GM21390 (cell line): ENCODE measurements around the gene MAML2.

Experiments used
- ATAC-seq: cut with Tn5 transposase; IDR thresholded peaks from one replicate; pipeline ENCODE4 v1.9.1; 2021; ENCODE audit not compliant: unreplicated experiment

Gene MAML2

DNA sequence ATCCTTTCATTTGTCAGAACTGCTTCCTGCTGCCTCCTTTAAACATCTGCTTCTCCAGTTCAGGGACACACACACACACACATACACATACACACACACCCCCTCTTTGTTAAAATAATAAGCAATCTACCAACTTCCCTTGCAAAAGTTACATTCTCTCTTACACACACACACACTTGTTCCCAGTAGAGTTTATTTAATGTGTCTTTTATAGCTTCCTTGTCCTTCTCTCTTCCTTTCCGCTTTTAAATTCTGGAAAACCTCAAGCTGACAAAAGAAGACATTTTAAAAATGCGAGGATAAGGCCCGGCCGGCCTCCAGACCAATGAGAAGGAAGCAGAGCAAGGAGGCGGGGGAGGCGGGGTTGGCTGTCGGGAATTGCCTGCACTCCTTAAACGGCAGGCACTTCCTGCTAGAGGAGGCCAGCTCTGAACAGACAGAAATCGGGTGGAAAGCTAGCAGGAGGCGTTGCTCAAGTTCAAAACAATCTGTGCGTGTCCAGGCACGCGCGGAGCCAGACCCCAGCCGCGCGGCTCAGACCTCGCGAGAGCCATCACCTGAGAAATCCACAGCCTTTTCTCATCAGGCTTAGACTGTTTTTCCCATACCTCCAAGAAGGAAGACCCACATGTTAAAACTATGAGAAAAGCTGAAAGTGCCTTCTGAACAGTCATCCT lies 99.9 kb downstream of the MAML2 start:
- ATAC-seq, result peak; percentile 95

DNA sequence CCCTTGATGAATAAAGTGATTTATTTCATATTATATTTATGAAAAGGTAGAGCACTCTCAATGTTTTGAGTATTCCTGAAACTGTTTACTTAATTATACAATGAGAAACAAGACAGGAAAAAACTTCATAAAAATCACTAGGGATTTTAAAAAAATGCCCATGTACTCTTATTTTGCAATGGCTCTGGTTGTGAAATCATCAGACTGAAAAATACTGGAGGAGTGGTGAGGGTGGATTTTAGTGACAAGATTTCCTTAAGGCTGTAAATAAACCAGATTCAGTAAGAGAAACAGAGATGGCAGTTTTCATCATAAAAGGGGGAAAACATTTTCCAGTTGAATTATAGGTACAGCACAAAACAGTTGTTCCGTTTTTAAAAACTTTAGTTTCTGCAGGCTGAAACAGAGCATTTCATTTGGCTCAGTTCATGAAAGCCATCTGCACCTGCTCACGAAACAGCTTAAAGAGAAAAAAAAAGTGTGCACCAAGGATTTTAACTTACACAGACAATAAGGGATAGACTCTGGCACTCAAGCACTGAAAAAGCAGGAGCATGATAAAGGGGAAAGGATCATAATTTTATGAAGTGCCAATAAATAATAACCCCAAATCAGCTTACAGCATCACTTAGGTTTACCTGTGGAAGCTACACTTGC lies 100.7 kb downstream of the MAML2 start:
- ATAC-seq, result no peak

DNA sequence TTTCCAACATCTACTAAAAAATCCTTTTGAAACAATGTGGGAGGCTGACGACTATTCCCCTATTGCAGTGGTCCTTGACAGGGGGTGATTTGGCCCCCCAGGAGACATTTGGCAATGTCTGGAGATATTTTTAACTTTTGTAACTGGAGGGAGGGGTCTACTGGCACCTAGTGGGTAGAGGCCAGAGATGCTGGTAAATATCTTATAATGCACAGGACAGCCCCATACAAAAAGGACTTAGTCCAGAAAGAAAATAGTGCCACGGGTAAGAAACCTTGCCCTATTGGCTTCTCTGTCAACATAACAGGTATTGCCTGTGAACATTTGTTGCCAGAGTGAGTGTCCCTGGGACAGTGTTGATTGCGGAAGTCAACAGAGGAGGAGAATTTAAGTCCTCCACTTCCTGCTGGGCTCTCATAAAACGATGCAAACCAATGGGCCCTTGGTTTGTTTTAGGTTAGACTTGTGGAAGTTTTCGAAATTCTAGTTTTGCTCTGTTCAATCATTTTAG lies 101.6 kb downstream of the MAML2 start:
- ATAC-seq, result no peak

DNA sequence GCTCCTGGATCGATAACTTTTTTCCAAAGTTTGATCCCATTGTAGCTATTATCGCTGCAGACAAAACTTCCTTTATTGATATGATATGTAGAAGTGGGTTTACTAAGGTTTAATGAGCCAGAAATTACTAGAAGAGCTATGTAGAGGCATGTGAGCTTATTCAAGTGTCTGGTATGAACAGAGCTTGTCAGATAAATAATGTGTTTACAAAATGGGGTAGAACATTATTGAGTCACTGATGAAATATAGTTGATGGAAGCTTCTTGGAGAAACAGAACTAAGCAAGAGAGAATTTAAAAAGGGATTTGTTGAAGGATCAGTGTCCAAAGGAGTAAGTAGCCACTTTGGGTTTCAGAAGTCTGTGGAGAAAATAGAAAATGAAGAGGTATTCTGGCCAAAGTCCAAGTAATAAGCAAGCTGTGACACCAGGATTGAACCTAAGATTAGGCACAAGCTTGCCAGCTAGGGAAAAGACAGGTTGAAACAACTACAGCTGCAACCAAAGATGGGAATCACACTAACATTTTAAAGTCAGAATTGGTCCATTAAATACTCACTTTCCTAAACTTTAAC lies 104.3 kb downstream of the MAML2 start:
- no peak for ATAC-seq

DNA sequence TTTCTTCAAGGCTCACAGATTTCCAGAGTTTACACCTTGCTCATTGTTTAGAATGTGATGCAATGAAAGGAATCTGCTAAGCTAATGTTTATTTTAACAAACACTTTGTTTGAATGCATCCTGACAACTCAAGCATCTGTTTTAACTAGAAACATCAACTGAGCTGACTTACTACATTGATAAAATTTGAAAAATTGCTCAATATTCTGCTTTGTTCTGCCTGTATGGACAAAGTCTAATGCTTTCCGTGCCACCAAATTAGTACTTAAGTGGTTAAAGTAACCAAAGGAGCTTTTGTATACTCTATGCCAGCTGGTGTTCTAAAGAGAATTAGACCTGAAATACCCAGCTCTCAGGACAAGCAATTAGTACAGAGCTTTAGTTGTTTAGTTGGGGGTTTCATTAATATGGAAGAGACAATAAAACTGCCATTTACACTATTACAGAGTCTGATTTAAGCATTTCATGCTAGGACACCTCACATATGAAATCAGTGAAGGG lies 105.2 kb downstream of the MAML2 start:
- no peak for ATAC-seq

DNA sequence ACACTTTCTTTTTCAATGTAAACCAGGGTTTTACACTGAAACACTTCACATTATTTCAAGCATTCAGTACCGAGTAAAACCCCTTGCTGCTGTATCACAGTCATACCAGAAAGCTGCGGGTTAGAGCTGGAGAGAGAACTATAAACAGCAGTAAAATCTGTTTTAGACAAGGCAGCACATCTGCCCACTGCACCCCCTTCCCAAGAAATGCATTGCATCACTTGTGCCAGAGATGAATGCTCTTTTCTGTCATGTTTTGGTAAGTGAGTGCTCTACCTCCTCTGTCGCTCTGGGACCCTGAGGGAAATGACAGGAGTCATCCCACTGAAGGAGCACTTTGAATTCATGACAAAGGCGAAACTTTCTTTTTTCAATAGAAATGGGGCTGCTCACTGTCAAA lies 107.2 kb downstream of the MAML2 start:
- peak; percentile 84 for ATAC-seq

DNA sequence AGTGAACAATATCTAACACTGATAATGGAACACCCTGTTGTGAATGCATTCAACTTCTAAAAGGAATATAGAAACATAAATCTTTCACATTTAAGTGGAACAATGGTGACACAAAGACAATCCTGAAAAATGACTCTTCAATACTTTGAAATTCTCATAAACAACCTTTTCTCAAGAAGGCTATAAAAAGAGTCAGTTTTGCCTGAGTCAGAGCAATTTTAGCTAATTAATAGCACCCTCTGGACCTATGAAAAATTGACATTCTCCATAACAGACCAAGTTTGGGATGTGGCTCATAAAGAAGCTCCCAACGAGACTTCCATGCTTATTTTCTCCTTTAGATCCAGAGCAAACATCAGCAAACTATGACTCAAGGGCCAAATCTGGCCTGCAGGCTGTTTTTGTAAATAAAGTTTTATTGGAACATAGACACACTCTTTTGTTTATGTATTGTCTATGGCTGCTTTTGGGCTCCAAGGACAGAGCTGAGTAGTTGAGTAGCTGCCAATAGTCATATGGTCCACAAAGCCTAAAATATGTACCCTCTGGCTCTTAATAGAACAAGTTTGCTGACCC lies 108.0 kb downstream of the MAML2 start:
- no peak for ATAC-seq

DNA sequence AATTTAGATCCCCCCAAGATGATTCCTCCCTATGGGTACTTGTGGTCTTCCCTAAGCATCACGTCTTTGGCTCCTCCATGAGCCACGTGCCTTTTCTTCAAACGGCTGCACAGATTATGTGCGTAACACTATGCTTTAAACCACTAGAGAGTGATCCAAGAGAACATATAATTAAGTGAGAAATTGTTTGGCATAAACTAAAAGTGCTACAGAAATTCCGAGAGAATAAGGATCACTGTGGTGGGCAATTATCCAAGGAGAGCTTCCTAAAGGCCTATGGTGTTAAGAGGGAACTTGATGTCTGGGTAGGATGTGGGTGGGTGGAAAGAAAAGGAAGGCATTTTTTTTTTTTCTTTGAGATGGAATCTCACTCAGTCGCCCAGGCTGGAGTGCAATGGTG lies 110.9 kb downstream of the MAML2 start:
- ATAC-seq, result no peak

DNA sequence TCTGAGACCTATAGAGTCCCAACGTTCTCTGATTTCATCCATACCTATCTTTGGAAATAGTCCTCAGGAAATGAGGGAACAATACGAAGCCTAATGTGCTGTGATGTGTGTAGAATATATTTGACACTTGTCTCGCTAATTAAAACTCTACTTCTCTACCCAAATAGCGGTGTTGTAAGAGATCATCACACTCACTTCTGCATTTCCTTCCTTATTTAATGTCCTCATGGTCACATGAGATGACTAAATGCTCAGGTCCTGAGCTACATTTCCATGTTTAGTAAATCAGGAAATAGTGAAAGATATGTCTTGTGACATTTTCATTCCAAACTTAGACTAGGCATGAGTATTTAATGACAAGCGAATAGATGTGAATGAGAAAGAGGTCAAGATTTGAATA lies 112.3 kb downstream of the MAML2 start:
- ATAC-seq, result no peak

DNA sequence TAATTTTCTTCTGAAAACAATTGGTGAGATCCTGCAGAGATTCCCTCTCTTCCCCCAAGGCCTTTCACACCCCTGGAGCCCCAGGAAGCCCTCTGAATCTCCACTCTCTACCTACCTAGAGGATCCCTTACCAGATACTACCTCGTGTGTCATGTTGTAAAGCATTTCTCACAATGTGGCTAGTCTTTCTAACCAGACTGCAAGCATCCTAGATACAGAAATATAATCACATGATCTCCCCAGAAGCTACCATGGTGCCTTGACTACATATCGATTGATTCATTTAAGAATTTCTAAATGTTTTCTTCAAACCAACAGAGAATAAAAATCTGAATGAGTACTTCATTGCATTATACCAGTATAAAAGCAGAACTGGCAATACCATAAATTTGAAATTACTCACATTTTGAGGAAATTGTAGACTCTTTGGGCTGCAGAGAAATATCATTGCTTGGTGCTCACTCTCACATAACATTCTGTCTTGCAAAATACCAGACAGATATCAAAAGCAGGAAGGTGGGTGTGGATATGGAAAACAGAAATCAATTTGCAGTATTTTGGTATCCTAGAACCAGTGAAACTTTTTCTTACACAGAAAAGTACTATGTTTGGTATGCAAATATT lies 113.5 kb downstream of the MAML2 start:
- no peak for ATAC-seq

DNA sequence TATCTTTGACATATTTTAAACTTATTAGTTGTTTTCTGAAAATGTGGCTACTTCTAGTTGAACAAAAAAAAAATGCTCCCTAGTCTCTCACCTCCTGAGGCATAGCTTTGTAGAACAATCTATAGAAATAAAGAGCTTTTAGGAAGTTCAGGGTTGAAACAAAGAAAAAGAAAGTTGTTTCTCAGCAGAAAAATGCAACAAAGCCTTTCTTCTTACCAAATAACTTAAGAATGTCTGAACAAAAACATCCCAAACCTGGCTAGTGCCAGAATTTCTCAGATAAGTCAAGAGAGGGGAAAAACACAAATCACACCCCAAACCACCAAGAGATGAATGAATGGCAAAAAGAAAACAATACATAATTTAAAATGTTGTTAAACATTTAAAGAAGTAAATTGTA lies 114.1 kb downstream of the MAML2 start:
- no peak for ATAC-seq

DNA sequence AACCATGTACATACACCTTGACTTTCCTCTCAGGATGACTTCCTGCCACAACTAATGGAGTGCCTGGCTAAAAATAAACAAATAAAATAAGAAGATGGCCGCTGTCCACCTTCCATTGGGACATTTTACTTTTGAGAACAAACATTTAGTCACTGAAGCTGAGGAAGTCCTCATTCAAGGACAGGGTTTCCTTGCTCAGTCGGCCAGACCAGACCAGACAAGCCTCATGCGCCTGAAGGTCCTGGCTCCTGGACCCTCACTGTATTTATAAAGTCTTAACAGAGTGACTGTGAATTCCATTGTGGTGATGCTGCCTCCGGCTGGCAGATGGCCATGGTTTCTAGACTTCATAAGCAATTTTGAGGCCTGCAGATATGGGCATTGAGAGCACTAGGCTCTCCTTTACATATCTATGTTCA lies 114.5 kb downstream of the MAML2 start:
- ATAC-seq, result no peak

DNA sequence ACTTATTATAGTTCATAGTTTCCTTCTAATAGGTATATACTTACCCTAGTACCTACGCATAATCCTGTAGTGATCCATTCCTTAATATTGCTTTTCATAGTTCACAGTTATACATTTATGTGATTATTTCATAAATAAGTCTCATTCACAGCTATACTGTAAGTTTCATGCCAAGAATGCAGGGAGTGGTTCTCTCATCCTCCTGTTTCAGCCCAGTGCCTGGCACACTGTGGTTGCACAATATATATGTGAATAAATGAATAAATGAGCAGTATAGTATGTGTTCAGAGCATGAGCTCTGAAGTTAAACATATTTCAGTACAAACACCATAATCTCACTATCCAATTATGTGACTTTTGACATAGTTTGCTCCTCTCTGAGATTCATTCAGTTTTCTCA lies 115.8 kb downstream of the MAML2 start:
- ATAC-seq, result no peak

DNA sequence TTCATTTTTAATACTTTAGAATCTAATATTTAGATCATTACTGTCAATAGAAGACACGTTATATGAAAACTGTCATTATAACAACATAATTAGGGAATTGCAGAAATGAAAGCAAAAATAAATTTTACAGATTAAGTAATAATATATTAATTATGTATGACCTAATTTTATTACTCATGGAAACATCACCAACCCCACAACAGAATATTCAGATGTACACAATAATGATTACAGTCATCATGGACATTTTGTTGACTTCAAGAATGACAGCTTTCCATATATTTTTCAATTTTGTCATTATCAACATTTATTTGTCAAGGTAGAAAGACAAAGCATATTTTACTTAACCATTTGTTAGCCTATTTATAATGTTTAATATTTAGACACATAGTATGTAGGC lies 119.9 kb downstream of the MAML2 start:
- ATAC-seq, result no peak

DNA sequence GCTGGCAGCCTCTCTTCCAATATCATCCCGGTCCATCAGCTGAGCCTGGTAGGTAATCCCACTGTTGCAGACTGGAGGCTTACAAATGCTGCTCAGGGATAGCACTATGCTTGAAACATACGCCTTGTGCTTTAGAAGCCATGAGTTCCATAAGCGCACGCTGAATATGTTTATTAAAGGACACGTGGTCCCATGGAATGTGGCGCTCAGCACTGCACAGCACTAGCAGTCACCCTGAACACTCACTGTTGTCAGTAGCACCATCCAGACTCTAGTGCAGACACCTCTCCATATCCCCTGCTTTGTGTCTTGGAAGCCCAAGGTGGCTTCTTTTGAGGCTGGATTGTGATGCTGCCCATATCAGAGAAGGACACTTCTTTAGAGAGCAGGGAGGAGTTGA lies 120.9 kb downstream of the MAML2 start:
- no peak for ATAC-seq

DNA sequence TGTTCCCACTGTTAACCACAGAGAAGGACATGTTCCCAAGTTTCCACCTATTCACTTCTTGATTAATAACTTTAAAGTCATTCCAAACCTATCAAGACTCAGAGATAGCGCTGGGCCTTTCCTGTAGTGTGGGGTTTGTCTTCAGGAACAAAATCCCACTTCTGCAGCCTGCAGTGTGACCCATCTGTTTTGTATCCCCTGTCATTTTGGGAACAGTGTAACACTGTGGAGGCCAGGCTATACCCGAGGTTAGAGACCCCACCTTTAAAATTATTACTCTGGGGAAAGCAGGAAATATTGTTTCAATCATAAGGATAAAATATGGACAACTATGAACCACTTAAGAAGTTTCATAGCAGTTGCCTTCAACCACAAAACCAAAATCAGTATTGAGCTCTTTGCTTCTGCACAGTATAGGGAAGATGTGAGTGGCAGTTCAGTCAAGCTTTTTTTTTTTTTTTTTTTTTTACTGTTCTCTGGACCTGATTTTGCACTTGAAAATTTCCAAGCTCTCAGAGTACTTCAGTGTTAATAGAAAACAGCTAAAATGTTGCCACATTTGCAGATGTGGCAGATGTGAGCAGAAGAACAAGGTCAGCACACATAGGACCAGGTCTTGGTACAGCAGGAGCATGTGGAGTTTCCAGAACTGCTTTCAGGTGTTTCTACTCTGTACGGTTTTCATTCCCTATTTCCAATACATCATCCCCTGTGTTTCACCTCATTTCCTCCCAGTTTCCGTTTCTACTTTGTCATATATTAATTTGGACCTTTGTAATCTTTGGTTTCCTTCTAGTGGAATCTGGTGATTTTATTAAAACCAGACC lies 121.5 kb downstream of the MAML2 start:
- ATAC-seq, result no peak

DNA sequence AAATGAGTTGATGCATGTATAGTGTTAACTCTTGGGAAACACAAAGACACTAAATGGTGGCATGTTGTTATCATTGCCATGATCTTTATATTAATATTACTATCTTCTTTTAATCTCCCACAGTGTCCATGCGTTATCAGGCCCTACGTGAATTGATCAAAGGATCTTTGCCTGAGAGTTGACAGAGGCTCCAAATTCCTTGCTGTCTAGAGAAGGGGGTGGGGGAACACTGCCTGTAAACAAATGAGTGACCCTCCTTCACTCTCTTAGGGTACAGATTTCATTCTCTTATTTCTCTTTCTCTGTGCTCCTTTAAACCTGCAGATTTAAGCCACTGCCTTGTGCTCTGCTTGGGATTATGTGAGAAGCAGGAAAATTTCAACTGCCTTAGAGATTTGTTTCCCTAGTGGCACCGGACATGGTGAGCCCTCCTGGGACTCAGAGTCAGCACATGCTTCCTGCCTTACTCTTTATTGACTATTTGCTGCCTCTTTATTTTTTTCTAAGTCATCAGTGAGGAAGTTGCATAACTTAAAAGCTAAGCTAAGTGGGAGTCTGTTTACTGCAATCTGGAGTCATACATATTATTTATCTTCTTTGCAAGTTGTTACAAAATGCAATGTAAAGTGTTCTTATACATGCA lies 122.9 kb downstream of the MAML2 start:
- no peak for ATAC-seq

DNA sequence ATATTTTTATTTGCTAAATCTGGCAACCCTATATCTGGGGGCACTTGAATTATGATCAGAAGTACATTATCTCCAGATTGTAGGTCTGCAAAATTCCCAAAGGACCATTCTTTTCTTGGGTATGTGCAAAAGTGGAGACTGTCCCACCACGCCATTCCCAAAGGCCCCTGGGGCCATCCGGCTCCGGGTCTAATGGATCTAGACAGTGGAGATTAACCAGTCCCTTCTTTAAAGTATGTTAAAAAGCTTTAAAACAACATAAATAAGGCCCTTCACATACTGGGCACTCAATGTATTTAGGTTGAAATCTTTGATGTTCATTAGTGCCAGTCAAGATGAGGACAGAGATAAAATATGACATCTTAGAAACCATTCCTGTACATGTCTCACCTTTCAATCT lies 124.1 kb downstream of the MAML2 start:
- no peak for ATAC-seq

DNA sequence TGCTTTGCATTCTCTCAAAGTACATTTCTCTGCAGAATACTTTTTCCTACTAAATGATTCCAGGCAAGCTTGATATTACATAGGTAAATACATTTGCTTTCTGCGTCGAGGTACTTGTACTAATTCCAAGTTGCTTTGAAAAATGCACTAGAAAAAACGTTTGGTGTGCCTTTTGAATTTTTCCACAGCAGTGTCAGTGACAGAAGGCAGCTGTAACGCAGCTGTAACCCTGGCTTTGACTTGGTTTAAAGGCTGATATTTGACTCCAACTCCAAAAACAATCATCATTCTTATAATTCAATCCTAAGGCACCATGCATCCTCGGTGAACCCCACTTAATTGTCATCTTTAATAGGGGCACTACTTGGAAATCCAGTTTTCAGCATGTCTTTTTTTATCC lies 125.0 kb downstream of the MAML2 start:
- ATAC-seq, result no peak

DNA sequence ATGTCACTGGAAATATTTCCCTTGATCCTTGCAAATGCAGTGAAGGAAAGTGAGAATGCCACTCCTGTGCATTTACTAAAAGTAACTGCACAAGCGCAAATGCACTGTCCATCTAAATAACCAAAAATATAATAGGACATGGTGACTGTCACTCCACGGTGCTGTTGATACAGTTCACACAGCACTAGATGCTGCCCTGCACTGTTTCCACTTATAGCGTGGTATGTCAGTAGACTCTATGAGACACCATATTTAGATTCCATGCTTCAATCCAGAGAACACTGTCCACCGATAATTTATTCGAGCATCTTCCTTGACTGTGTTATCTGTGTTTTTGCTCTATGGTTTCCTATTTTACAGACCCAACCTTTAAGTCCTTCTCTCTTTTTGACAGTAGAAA lies 125.8 kb downstream of the MAML2 start:
- no peak for ATAC-seq
